Naive thymus-derived CD4-positive, alpha-beta T cell (primary cell): ENCODE data around the gene UGGT2. TPM values are rescaled to one million over a fixed set of nuclear protein-coding genes. Genes with fewer than 3 reads are reported as not detected.
A peak's percentile ranks its signal among the peaks of the same experiment; 100 is the strongest.
"Not testable (repeated sequence)": the region's sequence is repeated elsewhere in the genome, so short reads cannot be mapped to it uniquely, and the experiment has no call there.

Experiments used
- ATAC-seq: fragments of 150-1000 bp; cut with Tn5 transposase; 2 replicates; pipeline ENCODE4 v1.10.0; 2021; ENCODE audit warnings: mild to moderate bottlenecking, moderate library complexity
- CTCF ChIA-PET: fragments of 350-600 bp; sonication (Branson Sonifier 250); formaldehyde crosslinking; loops from one replicate; lab custom pipeline; 2021; ENCODE audit warnings: antibody characterized with exemption; lab: Charles Lee
- POLR2A ChIA-PET: fragments of 350-600 bp; sonication (Branson Sonifier 250); formaldehyde crosslinking; loops from one replicate; lab custom pipeline; 2021; ENCODE audit warnings: antibody characterized with exemption, inconsistent platforms; lab: Charles Lee
- DNase-seq, 9 donors: peaks; one replicate each; pipeline versions ENCODE4 v3.0.0 to v3.0.0-alpha.2; 2020 to 2022; ENCODE audit warnings: mixed read lengths in 1 of 9
- H3K27ac ChIP-seq: one replicate; pipeline ENCODE4 v1.7.0; 2013; ENCODE audit warnings: mild to moderate bottlenecking, low read depth, low read length, moderate library complexity
- H3K27me3 ChIP-seq, 2 donors: one replicate each; pipeline ENCODE4 v1.7.0; 2013; ENCODE audit warnings: low read length in 2 of 2, mild to moderate bottlenecking in 2 of 2, moderate library complexity in 2 of 2; ENCODE audit not compliant: control insufficient read depth in 2 of 2, insufficient read depth in 2 of 2
- H3K36me3 ChIP-seq, 3 experiments: 1 replicate in 2 of 3; 2 replicates in 1 of 3; pipeline ENCODE4 v1.7.0; 2013; ENCODE audit warnings: low read length in 3 of 3, mild to moderate bottlenecking in 3 of 3, moderate library complexity in 1 of 3; ENCODE audit not compliant: insufficient read depth in 3 of 3, control insufficient read depth in 2 of 3
- H3K4me1 ChIP-seq, 2 donors: one replicate each; pipeline ENCODE4 v1.7.0; 2013; ENCODE audit warnings: low read length in 2 of 2, mild to moderate bottlenecking in 2 of 2, moderate library complexity in 1 of 2; ENCODE audit not compliant: control insufficient read depth in 2 of 2, insufficient read depth in 2 of 2
- H3K4me3 ChIP-seq: 2 replicates; pipeline ENCODE4 v1.7.0; 2013; ENCODE audit warnings: mild to moderate bottlenecking, low read length
- H3K9me3 ChIP-seq, 3 experiments: 1 replicate in 2 of 3; 2 replicates in 1 of 3; pipeline ENCODE4 v1.7.0; 2013; ENCODE audit warnings: low read length in 3 of 3; ENCODE audit not compliant: control insufficient read depth in 2 of 3
- H3K27ac Mint-ChIP-seq, 9 donors: one replicate each; pipeline ENCODE4 v1.8.0; 2020 to 2022; ENCODE audit warnings: mixed read lengths in 9 of 9, mild to moderate bottlenecking in 8 of 9, moderate library complexity in 5 of 9, inconsistent platforms in 2 of 9
- H3K27me3 Mint-ChIP-seq, 5 donors: one replicate each; pipeline ENCODE4 v1.8.0; 2021 to 2022; ENCODE audit warnings: mixed read lengths in 5 of 5, mild to moderate bottlenecking in 1 of 5
- H3K36me3 Mint-ChIP-seq, 5 donors: one replicate each; pipeline ENCODE4 v1.8.0; 2020 to 2022; ENCODE audit warnings: mixed read lengths in 5 of 5, mild to moderate bottlenecking in 3 of 5, inconsistent platforms in 1 of 5
- H3K4me1 Mint-ChIP-seq, 7 donors: one replicate each; pipeline ENCODE4 v1.8.0; 2020 to 2022; ENCODE audit warnings: mixed read lengths in 7 of 7, mild to moderate bottlenecking in 3 of 7, inconsistent platforms in 1 of 7
- H3K4me3 Mint-ChIP-seq, 10 donors: one replicate each; pipeline ENCODE4 v1.8.0; 2020 to 2022; ENCODE audit warnings: mild to moderate bottlenecking in 10 of 10, mixed read lengths in 10 of 10, moderate library complexity in 6 of 10, inconsistent platforms in 2 of 10
- H3K9me3 Mint-ChIP-seq, 11 donors: one replicate each; pipeline ENCODE4 v1.8.0; 2020 to 2022; ENCODE audit warnings: mixed read lengths in 11 of 11, mild to moderate bottlenecking in 4 of 11, inconsistent platforms in 1 of 11, moderate library complexity in 1 of 11
- intact Hi-C, 2 donors: fragments of 100-400 bp; cut with micrococcal nuclease; formaldehyde crosslinking; loops; one replicate each; pipeline ENCODE4 v1.15.1; 2023
- polyA plus RNA-seq, 2 donors: library from polyadenylated mRNA; unstranded; fragments of 300-500 nt; fragmentation: Illumina TruSeq; gene quantifications; one replicate each; pipeline ENCODE4 v1.2.3, GENCODE V29; 2021
- total RNA-seq, 6 experiments: library from RNA in 5 of 6; stranded (reverse) in 5 of 6; gene quantifications; 1 replicate in 5 of 6; 2 replicates in 1 of 6; pipeline ENCODE4 v1.2.3 and lab custom pipeline; 2021 to 2026

Gene UGGT2
- total and polyA plus RNA-seq, 7 experiments from 2014 or later = 0.22 to 6.5 (median 0.51) TPM; not detected in 3

DNA sequence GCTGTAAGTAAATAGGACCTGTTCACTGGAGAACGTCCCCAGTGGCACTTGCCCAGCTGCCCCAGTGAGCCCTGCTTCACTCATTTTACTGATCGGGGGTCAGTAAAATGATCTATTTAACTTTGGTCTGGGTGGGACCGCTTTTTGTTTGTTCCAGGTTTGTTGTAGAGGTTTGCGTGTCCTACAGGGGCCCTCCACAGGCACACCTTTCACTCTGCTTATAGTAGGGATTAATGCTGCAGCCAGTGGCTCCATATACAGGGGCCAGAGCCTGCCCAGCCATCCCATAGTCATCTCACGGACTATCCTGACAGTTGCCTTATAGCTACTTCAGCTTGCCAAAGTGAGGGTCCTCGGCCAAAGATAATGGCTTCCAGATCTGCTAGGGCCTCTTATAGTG, 272.2 kb downstream of the UGGT2 start:
- peaks cover 0 to 6% (median 0%) of the 10 kb centered on the region in 7 donors for H3K4me1 Mint-ChIP-seq
- no peak for ATAC-seq
- no peaks in the 10 kb centered on the region for H3K27me3 Mint-ChIP-seq
- no peak overlapping the region for H3K4me3 ChIP-seq
- peaks cover 2 to 43% (median 25%) of the 10 kb centered on the region in 5 donors for H3K36me3 Mint-ChIP-seq
- CTCF ChIA-PET = no interaction called here
- H3K27me3 ChIP-seq = no peaks in the 10 kb centered on the region
- no peak overlapping the region for H3K4me3 Mint-ChIP-seq
- H3K36me3 ChIP-seq = peaks cover 0 to 27% (median 0%) of the 10 kb centered on the region in 3 experiments
- H3K9me3 Mint-ChIP-seq = peaks cover 0 to 4% (median 0%) of the 10 kb centered on the region in 11 donors
- no peak for DNase-seq
- no peaks in the 10 kb centered on the region for H3K9me3 ChIP-seq
- H3K27ac ChIP-seq = no peak overlapping the region
- H3K27ac Mint-ChIP-seq = no peak overlapping the region
- POLR2A ChIA-PET = no interaction called here
- H3K4me1 ChIP-seq = no peaks in the 10 kb centered on the region
- intact Hi-C loops = no loop called here

DNA sequence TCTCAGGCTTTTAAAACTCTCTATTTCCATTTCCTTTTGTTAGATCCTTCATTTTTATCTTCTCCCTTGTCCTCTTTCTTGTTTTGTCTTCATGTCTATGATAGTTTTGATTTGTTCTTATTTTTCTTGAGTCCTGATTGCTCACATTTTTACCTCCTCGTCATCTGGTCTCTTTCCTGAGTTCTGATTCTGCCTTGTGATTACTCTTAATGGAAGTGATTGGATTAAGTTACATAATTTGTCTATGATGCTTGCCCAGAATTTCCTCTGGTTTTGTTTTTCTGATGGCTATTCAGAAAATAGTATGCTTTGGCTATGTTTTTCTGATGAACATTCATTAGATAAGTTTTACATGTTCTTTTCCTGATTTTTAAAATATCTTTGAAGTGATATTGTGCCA, 273.7 kb downstream of the UGGT2 start:
- Histone ChIP-seq H3K4me1 (no peaks in the 10 kb centered on the region), H3K27ac (no peak overlapping the region), H3K36me3 (peaks cover 0 to 24% (median 0%) of the 10 kb centered on the region in 3 experiments), H3K4me3 (no peak overlapping the region), H3K27me3 (no peaks in the 10 kb centered on the region), H3K9me3 (no peaks in the 10 kb centered on the region)
- no peak overlapping the region for H3K27ac Mint-ChIP-seq
- H3K4me3 Mint-ChIP-seq = no peak overlapping the region
- POLR2A ChIA-PET = no interaction called here
- intact Hi-C loops = no loop called here
- ATAC-seq = no peak
- DNase-seq = no peak
- no peaks in the 10 kb centered on the region for H3K27me3 Mint-ChIP-seq
- peaks cover 6 to 43% (median 28%) of the 10 kb centered on the region in 5 donors for H3K36me3 Mint-ChIP-seq
- CTCF ChIA-PET = no interaction called here
- H3K9me3 Mint-ChIP-seq = peaks cover 0 to 4% (median 0%) of the 10 kb centered on the region in 11 donors
- peaks cover 0 to 6% (median 4%) of the 10 kb centered on the region in 7 donors for H3K4me1 Mint-ChIP-seq

DNA sequence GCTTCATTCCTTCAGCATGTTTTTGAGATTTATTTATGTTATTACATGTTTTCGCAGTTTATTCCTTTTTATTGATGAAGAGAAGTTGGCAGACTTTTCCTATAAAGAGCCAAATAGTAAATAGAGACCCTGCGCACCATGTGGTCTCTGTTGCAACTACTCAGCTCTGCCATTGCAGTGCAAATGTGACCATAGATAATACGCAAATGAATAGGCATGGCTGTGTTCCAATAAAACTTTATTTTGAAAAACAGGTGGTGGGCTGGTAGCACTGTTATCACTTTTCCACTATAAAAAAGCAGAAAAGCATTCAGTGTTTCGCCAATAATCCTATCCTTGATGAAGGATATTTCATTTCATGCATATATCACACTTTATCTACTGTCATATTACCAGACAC, 281.3 kb downstream of the UGGT2 start:
- no peak for DNase-seq
- Histone ChIP-seq H3K9me3 (no peaks in the 10 kb centered on the region), H3K4me3 (no peak overlapping the region), H3K27me3 (no peaks in the 10 kb centered on the region), H3K27ac (no peak overlapping the region), H3K36me3 (peaks cover 0 to 10% (median 0%) of the 10 kb centered on the region in 3 experiments), H3K4me1 (no peaks in the 10 kb centered on the region)
- Mint-ChIP-seq H3K4me1 (peaks cover 0 to 14% (median 6%) of the 10 kb centered on the region in 7 donors), H3K36me3 (peaks cover 11 to 58% (median 39%) of the 10 kb centered on the region in 5 donors), H3K4me3 (no peak overlapping the region), H3K27ac (no peak overlapping the region), H3K9me3 (no peaks in the 10 kb centered on the region), H3K27me3 (no peaks in the 10 kb centered on the region)
- intact Hi-C loops = loop anchor here in 1 of 2 donors (5.0 kb wide), 1 partner anchor 95 kb away; the partner anchor contains the start of gene DNAJC3
- ATAC-seq = no peak
- POLR2A ChIA-PET = no interaction called here
- CTCF ChIA-PET = no interaction called here

DNA sequence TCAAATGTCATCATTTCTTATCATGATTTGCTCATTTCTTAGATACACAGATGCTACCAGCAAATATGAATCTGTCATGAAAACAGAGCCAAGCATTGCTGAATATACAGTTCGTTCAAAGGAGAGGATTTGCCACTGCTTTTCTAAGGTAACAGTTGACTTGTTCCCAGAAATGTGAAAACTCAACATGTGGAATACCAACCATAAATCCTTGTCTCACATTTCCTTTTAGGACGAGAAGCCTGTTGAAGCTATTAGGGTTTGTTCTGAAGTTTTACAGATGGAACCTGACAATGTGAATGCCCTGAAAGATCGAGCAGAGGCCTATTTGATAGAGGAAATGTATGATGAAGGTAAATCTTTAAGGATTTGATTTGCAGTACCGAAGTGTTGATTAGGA, 289.6 kb downstream of the UGGT2 start:
- Histone ChIP-seq H3K27me3 (no peaks in the 10 kb centered on the region), H3K27ac (no peak overlapping the region), H3K4me3 (no peak overlapping the region), H3K36me3 (peaks cover 0 to 37% (median 0%) of the 10 kb centered on the region in 3 experiments), H3K9me3 (no peaks in the 10 kb centered on the region), H3K4me1 (no peaks in the 10 kb centered on the region)
- ChIA-PET CTCF (no interaction called here), POLR2A (no interaction called here)
- peaks cover 8 to 65% (median 40%) of the 10 kb centered on the region in 5 donors for H3K36me3 Mint-ChIP-seq
- no peaks in the 10 kb centered on the region for H3K4me1 Mint-ChIP-seq
- H3K27me3 Mint-ChIP-seq = no peaks in the 10 kb centered on the region
- DNase-seq (no peak), ATAC-seq (no peak)
- H3K9me3 Mint-ChIP-seq = no peaks in the 10 kb centered on the region
- no peak overlapping the region for H3K4me3 Mint-ChIP-seq
- no peak overlapping the region for H3K27ac Mint-ChIP-seq
- intact Hi-C loops = loop anchor here in 1 of 2 donors (5.0 kb wide), 1 partner anchor 86 kb away; the partner anchor contains the start of gene DNAJC3

DNA sequence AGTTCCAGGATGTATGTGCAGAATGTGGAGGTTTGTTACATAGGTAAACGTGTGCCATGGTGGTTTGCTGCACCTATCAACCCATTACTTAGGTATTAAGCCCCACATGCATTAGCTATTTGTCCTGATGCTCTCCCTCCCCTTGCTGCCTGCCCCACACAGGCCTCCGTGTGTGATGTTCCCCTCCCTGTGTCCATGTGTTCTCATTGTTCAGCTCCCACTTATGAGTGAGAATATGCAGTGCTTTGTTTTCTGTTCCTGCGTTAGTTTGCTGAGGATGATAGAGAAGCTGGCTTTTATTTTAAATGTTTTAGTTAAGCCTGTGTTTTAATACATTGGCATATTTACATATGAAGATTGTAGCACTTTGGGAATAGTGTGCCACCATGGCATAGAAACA, 290.6 kb downstream of the UGGT2 start:
- CTCF ChIA-PET, H3K4me1 Mint-ChIP-seq: not testable (repeated sequence)
- H3K36me3 Mint-ChIP-seq = peaks cover 13 to 64% (median 40%) of the 10 kb centered on the region in 5 donors

DNA sequence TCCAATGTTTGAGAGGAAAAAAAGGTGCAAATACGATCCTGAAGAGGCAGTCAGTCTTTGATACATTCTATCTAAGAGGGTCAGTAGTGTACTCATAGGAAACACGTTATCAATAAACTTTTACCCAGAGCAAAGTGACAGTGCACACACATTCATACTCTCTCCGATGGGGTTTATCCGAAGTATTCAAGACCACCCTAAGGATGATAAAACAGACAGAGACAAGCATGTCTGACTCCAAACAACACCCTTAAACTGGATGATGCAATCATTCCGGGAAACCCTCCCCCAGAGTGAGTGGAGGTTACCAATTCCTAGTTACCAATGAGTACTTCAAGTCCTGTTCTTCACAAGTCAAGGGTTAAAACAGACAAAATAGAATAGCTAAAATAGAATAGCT, 297.1 kb downstream of the UGGT2 start:
- DNase-seq (no peak), ATAC-seq (no peak)
- H3K36me3 ChIP-seq = peaks cover 0 to 5% (median 0%) of the 10 kb centered on the region in 3 experiments
- CTCF ChIA-PET = interaction anchor here (0.5 kb wide), 1 partner anchor 693 kb away, joined by 5 read pairs; no protein-coding TSS in a partner anchor
- no peak overlapping the region for H3K4me3 Mint-ChIP-seq
- peak overlapping the region in 3 of 9 donors; percentile 14 to 60 (median 20) for H3K27ac Mint-ChIP-seq
- POLR2A ChIA-PET = interaction anchor here (0.6 kb wide), 1 partner anchor 36 kb away, joined by 3 read pairs; no protein-coding TSS in a partner anchor
- H3K27ac ChIP-seq = no peak overlapping the region
- peaks cover 4 to 25% (median 11%) of the 10 kb centered on the region in 7 donors for H3K4me1 Mint-ChIP-seq
- H3K4me3 ChIP-seq = no peak overlapping the region
- H3K27me3 Mint-ChIP-seq = no peaks in the 10 kb centered on the region
- peaks cover 8 to 42% (median 20%) of the 10 kb centered on the region in 5 donors for H3K36me3 Mint-ChIP-seq
- no peaks in the 10 kb centered on the region for H3K9me3 ChIP-seq
- no peaks in the 10 kb centered on the region for H3K27me3 ChIP-seq
- H3K4me1 ChIP-seq = no peaks in the 10 kb centered on the region
- H3K9me3 Mint-ChIP-seq = peaks cover 0 to 6% (median 0%) of the 10 kb centered on the region in 11 donors
- intact Hi-C loops = no loop called here

More for the DNA sequence above, 290.6 kb downstream of the UGGT2 start:
- POLR2A ChIA-PET, H3K27me3 Mint-ChIP-seq, ATAC-seq, DNase-seq, H3K27me3 ChIP-seq, H3K9me3 Mint-ChIP-seq, H3K4me3 Mint-ChIP-seq, H3K9me3 ChIP-seq, H3K27ac ChIP-seq, H3K4me1 ChIP-seq, H3K4me3 ChIP-seq: not testable (repeated sequence)
- H3K27ac Mint-ChIP-seq = peak overlapping the region in 1 of 9 donors; percentile 41
- peaks cover 0 to 37% (median 0%) of the 10 kb centered on the region in 3 experiments for H3K36me3 ChIP-seq
- intact Hi-C loops = loop anchor here in 1 of 2 donors (5.0 kb wide), 1 partner anchor 85 kb away; the partner anchor contains the start of gene DNAJC3

DNA sequence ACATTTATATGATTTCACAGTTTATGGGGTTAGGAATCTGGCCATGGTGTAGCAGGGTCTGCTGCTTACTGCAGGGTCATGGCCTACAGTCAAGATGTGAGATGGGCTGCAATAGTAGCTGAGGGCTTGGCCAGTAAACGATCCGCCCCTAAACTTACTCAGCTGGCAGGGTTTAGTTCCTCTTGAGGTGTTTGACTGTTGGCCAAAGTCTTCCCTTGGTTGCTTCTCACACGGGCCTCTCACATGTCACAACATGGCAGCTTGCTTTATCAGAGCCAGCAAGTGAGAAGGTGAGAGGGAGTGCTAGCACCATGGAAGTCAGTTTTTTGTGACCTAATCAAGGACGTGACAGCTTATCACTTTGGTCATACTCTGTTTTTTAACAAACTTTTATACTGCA, 299.1 kb downstream of the UGGT2 start:
- no peaks in the 10 kb centered on the region for H3K9me3 ChIP-seq
- intact Hi-C loops = no loop called here
- CTCF ChIA-PET = no interaction called here
- H3K4me3 ChIP-seq = no peak overlapping the region
- no peak overlapping the region for H3K27ac ChIP-seq
- Mint-ChIP-seq H3K36me3 (peaks cover 11 to 33% (median 22%) of the 10 kb centered on the region in 5 donors), H3K27me3 (no peaks in the 10 kb centered on the region), H3K4me1 (peaks cover 6 to 31% (median 20%) of the 10 kb centered on the region in 7 donors), H3K9me3 (peaks cover 0 to 6% (median 0%) of the 10 kb centered on the region in 11 donors), H3K4me3 (no peak overlapping the region), H3K27ac (no peak overlapping the region)
- no peak for DNase-seq
- H3K27me3 ChIP-seq = no peaks in the 10 kb centered on the region
- H3K4me1 ChIP-seq = no peaks in the 10 kb centered on the region
- no peak for ATAC-seq
- no peaks in the 10 kb centered on the region for H3K36me3 ChIP-seq
- POLR2A ChIA-PET = no interaction called here
